H1 (cell line): ENCODE results near the gene YWHAE. TPM values are rescaled to one million over a fixed set of nuclear protein-coding genes. Genes with fewer than 3 reads are reported as not detected.

ENCODE experiments used
- CHD7 ChIP-seq: fragments of 300-600 bp; sonication (generic); IDR thresholded peaks from 2 replicates; pipeline ENCODE4 v1.7.1; 2012; ENCODE audit warnings: low read length, moderate library complexity, mild to moderate bottlenecking, inconsistent platforms; ENCODE audit not compliant: insufficient replicate concordance
- EGR1 ChIP-seq: IDR thresholded peaks from 2 replicates; pipeline ENCODE4 v1.6.1; 2011; ENCODE audit warnings: low read depth, low read length, borderline replicate concordance
- HDAC2 ChIP-seq, 2 experiments: fragments of 300-600 bp in 1 of 2; sonication (generic) in 1 of 2; IDR thresholded peaks; 2 replicates each; pipeline ENCODE4 v1.6.1; 2011 to 2012; ENCODE audit warnings: low read depth in 2 of 2, low read length in 2 of 2, mild to moderate bottlenecking in 2 of 2, moderate library complexity in 2 of 2, borderline replicate concordance in 1 of 2, inconsistent platforms in 1 of 2
- POU5F1 ChIP-seq: IDR thresholded peaks from 2 replicates; pipeline ENCODE4 v1.6.1; 2011; ENCODE audit warnings: low read depth, mild to moderate bottlenecking, low read length, moderate library complexity
- ZNF274 ChIP-seq: IDR thresholded peaks from 2 replicates; pipeline ENCODE4 v1.7.0; 2012; ENCODE audit warnings: low read length, borderline replicate concordance; ENCODE audit errors: extremely low read depth
- polyA plus RNA-seq, 7 experiments: library from polyadenylated mRNA; depleted of rRNA in 3 of 7; stranded (reverse) in 5 of 7; unstranded in 2 of 7; fragments of >200 nt in 5 of 7; fragments of 200-250 nt in 2 of 7; gene quantifications; 1 replicate in 5 of 7; 2 replicates in 1 of 7; 4 replicates in 1 of 7; pipeline versions ENCODE4 v1.2.1 to v1.2.3, GENCODE V29; 2011 to 2013; ENCODE audit warnings: missing spikeins in 2 of 7, mixed read lengths in 2 of 7
- total RNA-seq: library from RNA; stranded (reverse); fragmentation: NEBNext Ultra II Directional; extraction: Animal tissue kit (Norgen Biotek cat#: 25700); gene quantifications from 2 replicates; pipeline ENCODE4 v1.2.1, GENCODE V29; 2021
- TF ChIP-seq, protein P1 (sequence below): IDR thresholded peaks from 2 replicates; pipeline ENCODE4 v1.6.1; 2012; ENCODE audit warnings: inconsistent platforms

YWHAE gene
- total and polyA plus RNA-seq, 2 of the 8 experiments (the other 6 are each of a cell fraction or from before 2014, with no cell fraction given), result 559 to 1,186 TPM

GRCh38 chr17:1446201-1446600, 46.2 kb upstream of the YWHAE start (continued):
- TF ChIP-seq CHD7, result no peak
- TF ChIP-seq HDAC2 (IDR thresholded peaks at IDR 0.05; ENCODE audit: borderline replicate concordance in 1 of 2, low read depth in 2 of 2, low read length in 2 of 2), result no peak
- TF ChIP-seq POU5F1, result no peak
- TF ChIP-seq, protein P1, sequence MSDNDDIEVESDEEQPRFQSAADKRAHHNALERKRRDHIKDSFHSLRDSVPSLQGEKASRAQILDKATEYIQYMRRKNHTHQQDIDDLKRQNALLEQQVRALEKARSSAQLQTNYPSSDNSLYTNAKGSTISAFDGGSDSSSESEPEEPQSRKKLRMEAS, result no peak
- no peak for TF ChIP-seq EGR1
- TF ChIP-seq ZNF274, result no peak
- TF ChIP-seq, all 59 proteins: peak for 0
